ENCODE data around the gene CCDC178. TPM values are rescaled to one million over a fixed set of nuclear protein-coding genes. Genes with fewer than 3 reads are reported as not detected.

Gene CCDC178
- total RNA-seq, 1 donor from 2014 or later, result not detected

DNA sequence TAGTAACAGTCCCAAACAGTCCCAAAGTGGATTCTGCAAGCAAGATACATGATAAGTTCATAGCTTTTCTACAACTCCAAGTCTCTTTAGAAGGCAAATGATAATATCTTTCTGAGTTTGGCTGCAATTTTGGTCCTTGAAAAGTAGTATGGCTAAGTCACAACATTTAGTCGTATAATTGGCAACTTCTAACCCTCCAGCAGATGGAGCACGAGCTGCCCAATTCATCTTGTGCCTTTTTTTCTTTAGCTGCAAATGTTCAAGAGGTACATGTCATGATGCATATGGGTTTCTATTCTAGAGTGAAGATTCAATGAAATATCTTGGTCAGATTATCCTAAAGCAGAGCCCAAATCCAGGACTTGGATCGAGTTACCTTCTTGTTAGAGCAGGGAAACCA, 540.7 kb downstream of the CCDC178 start:
- no peaks in the 10 kb centered on the region for H3K4me1 ChIP-seq (ENCODE audit: control insufficient read depth in 3 of 3, insufficient read depth in 3 of 3, low read length in 3 of 3)
- no peak overlapping the region for H3K9ac ChIP-seq (ENCODE audit: low read depth in 1 of 3, low read length in 3 of 3)
- no peaks in the 10 kb centered on the region for H3K9me3 ChIP-seq (ENCODE audit: control insufficient read depth in 3 of 3, low read length in 3 of 3)
- H3K36me3 ChIP-seq (ENCODE audit: control insufficient read depth in 3 of 3, insufficient read depth in 3 of 3, low read length in 3 of 3), result no peaks in the 10 kb centered on the region
- no peak overlapping the region for H3K4me3 ChIP-seq (ENCODE audit: low read length in 3 of 3)
- H3K27me3 ChIP-seq (ENCODE audit: control insufficient read depth in 3 of 3, insufficient read depth in 3 of 3, low read length in 3 of 3), result no peaks in the 10 kb centered on the region
- no peak overlapping the region for H3K27ac ChIP-seq (ENCODE audit: low read depth, low read length)

DNA sequence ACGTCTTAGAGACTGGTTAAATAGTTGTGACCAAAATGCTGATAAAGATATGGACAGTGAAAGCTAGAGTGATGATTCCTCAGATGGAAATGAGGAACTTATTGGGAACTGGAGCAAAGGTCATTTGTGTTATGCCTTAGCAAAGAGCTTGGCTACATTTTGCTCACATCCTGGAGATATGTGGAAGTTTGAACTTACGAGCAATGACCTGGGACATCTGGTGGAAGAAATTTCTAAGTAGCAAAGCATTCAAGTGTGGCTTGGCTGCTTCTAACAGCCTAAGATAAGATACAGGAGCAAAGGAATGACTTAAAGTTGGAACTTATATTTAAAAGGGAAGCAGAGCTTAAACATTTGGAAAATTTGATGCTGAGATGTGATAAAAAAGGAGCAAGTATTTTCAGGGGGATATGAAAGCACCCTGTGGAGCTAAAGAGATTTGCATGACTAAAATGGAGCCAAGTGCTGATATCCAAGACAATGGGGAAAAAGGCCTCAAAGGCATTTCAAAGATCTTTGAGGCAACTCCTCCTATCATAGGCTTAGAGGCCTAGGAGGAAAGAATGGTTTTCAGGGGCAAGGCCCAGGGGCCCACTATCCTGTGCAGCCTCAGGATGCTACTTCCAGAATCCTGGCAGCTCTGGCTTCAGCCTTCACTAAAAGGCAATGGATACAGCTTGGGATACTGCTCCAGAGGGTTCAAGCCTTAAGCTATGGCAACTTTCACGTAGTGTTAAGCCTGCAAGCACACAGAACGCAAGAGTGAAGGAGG, 543.6 kb downstream of the CCDC178 start:
- no peak overlapping the region for H3K27ac ChIP-seq (ENCODE audit: low read depth, low read length)
- no peaks in the 10 kb centered on the region for H3K9me3 ChIP-seq (ENCODE audit: control insufficient read depth in 3 of 3, low read length in 3 of 3)
- no peaks in the 10 kb centered on the region for H3K27me3 ChIP-seq (ENCODE audit: control insufficient read depth in 3 of 3, insufficient read depth in 3 of 3, low read length in 3 of 3)
- H3K9ac ChIP-seq (ENCODE audit: low read depth in 1 of 3, low read length in 3 of 3), result no peak overlapping the region
- no peaks in the 10 kb centered on the region for H3K36me3 ChIP-seq (ENCODE audit: control insufficient read depth in 3 of 3, insufficient read depth in 3 of 3, low read length in 3 of 3)
- no peak overlapping the region for H3K4me3 ChIP-seq (ENCODE audit: low read length in 3 of 3)
- no peaks in the 10 kb centered on the region for H3K4me1 ChIP-seq (ENCODE audit: control insufficient read depth in 3 of 3, insufficient read depth in 3 of 3, low read length in 3 of 3)

DNA sequence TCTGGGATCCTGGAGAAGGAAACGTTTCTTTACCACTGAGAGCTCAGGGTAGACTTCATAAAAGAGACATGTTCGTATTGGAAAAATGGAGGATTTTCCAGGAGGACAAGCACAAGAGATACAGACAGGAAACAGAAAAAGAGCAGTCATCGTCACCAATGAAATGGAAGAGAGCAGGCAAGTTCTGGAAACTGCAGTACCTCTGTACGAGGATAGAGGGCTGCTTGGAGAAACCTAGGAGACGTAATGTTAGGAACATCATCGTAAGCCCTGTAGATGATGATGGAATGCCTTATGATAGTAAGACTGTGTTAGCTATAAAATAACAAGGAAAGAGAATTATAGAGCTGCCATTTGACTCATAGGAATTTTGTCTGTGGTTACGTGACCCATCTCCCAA, 546.6 kb downstream of the CCDC178 start:
- Histone ChIP-seq H3K4me3 (ENCODE audit: low read length in 3 of 3) (no peak overlapping the region), H3K36me3 (ENCODE audit: control insufficient read depth in 3 of 3, insufficient read depth in 3 of 3, low read length in 3 of 3) (no peaks in the 10 kb centered on the region), H3K4me1 (ENCODE audit: control insufficient read depth in 3 of 3, insufficient read depth in 3 of 3, low read length in 3 of 3) (no peaks in the 10 kb centered on the region), H3K9ac (ENCODE audit: low read depth in 1 of 3, low read length in 3 of 3) (no peak overlapping the region), H3K27me3 (ENCODE audit: control insufficient read depth in 3 of 3, insufficient read depth in 3 of 3, low read length in 3 of 3) (no peaks in the 10 kb centered on the region), H3K27ac (ENCODE audit: low read depth, low read length) (no peak overlapping the region), H3K9me3 (ENCODE audit: control insufficient read depth in 3 of 3, low read length in 3 of 3) (no peaks in the 10 kb centered on the region)

DNA sequence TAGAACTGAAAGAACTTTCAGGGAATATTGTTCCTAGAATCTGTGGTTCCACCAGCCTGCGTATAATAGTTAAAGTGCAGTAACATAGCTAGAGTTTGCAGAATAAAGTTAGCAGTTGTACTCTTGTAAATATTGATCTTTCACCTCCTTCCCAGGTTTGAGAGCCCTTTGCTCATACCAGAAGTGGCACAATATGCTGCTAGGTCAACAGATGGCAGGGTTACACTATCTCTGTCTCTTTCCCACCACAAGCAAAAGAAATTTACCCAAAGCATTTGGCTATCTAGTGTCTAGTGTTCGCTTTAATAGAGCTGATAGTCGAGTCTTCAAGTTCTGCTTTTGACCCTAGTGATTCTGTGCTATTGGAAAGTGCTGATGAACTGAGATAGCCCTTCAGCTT, 548.7 kb downstream of the CCDC178 start:
- no peaks in the 10 kb centered on the region for H3K9me3 ChIP-seq (ENCODE audit: control insufficient read depth in 3 of 3, low read length in 3 of 3)
- no peak overlapping the region for H3K9ac ChIP-seq (ENCODE audit: low read depth in 1 of 3, low read length in 3 of 3)
- H3K4me3 ChIP-seq (ENCODE audit: low read length in 3 of 3), result no peak overlapping the region
- H3K27me3 ChIP-seq (ENCODE audit: control insufficient read depth in 3 of 3, insufficient read depth in 3 of 3, low read length in 3 of 3), result no peaks in the 10 kb centered on the region
- H3K4me1 ChIP-seq (ENCODE audit: control insufficient read depth in 3 of 3, insufficient read depth in 3 of 3, low read length in 3 of 3), result no peaks in the 10 kb centered on the region
- H3K36me3 ChIP-seq (ENCODE audit: control insufficient read depth in 3 of 3, insufficient read depth in 3 of 3, low read length in 3 of 3), result no peaks in the 10 kb centered on the region
- no peak overlapping the region for H3K27ac ChIP-seq (ENCODE audit: low read depth, low read length)

DNA sequence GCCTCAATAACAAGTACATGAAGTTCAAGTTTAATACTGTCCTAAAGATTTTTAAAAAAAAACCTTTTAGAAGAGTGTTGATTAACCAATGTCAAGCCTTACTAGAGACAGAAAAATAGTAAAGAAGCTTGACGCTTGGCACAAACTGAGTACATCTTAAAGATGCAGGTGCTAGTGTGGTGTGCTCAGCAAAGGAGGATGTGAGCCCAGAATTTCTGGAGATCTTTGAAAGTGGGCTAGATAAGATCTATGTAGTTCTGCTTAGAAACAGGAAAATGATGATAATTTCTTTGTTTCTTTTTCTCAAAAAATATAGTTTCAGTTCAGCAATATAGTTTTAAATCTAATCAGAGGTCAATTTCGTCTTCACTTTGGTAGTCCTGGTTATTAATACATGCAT, 549.4 kb downstream of the CCDC178 start:
- H3K4me1 ChIP-seq (ENCODE audit: control insufficient read depth in 3 of 3, insufficient read depth in 3 of 3, low read length in 3 of 3), result no peaks in the 10 kb centered on the region
- no peak overlapping the region for H3K4me3 ChIP-seq (ENCODE audit: low read length in 3 of 3)
- H3K9ac ChIP-seq (ENCODE audit: low read depth in 1 of 3, low read length in 3 of 3), result no peak overlapping the region
- H3K27ac ChIP-seq (ENCODE audit: low read depth, low read length), result no peak overlapping the region
- H3K36me3 ChIP-seq (ENCODE audit: control insufficient read depth in 3 of 3, insufficient read depth in 3 of 3, low read length in 3 of 3), result no peaks in the 10 kb centered on the region
- no peaks in the 10 kb centered on the region for H3K9me3 ChIP-seq (ENCODE audit: control insufficient read depth in 3 of 3, low read length in 3 of 3)
- no peaks in the 10 kb centered on the region for H3K27me3 ChIP-seq (ENCODE audit: control insufficient read depth in 3 of 3, insufficient read depth in 3 of 3, low read length in 3 of 3)

DNA sequence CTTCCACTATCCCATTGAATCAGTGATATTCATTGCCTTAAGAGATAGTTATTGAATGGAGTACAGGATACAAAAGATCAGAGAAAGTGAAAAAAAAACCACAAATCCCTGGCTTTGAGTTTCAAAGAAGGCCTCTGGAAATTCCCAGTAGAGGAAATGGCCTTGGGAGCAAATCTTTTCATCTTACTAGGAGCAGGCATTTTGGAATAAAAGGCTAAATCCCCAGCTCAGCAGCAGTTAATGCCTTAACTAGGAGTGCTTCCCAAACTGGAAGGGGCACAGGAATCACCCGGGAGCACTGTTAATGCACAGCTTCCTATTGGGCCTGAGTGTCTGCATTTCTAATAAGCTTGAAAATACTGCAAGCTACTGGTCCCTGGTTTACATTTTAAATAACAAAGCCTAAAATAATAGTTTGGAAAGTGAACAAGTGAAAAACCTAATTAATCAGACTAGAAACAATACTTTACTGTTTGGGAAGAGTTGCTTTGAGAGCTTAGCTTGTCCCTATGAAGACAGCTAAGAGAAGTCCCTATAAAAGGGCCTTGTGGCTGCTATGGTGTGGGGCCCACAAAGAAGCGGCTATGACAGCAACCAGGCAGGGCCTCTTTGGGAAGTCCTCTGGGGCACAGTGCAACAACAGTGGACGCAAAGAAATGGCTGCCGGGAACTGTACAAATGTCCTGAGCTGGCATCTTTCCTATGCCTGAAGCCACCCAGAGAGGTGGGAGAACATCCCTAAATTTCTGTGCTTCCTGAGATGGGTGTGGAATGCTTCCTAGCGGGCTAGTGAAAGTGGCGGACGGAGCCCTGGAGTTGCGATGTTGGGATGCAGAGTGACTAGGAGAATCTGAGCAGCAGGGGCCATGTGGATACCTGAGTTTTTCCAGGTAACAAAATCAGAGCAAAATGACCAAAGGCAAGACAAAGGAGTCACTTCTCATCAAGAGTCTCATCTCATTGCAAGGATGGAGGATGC, 550.6 kb downstream of the CCDC178 start:
- no peak overlapping the region for H3K9ac ChIP-seq (ENCODE audit: low read depth in 1 of 3, low read length in 3 of 3)
- H3K27ac ChIP-seq (ENCODE audit: low read depth, low read length), result no peak overlapping the region
- no peaks in the 10 kb centered on the region for H3K4me1 ChIP-seq (ENCODE audit: control insufficient read depth in 3 of 3, insufficient read depth in 3 of 3, low read length in 3 of 3)
- no peaks in the 10 kb centered on the region for H3K36me3 ChIP-seq (ENCODE audit: control insufficient read depth in 3 of 3, insufficient read depth in 3 of 3, low read length in 3 of 3)
- no peaks in the 10 kb centered on the region for H3K9me3 ChIP-seq (ENCODE audit: control insufficient read depth in 3 of 3, low read length in 3 of 3)
- H3K27me3 ChIP-seq (ENCODE audit: control insufficient read depth in 3 of 3, insufficient read depth in 3 of 3, low read length in 3 of 3), result no peaks in the 10 kb centered on the region
- no peak overlapping the region for H3K4me3 ChIP-seq (ENCODE audit: low read length in 3 of 3)

DNA sequence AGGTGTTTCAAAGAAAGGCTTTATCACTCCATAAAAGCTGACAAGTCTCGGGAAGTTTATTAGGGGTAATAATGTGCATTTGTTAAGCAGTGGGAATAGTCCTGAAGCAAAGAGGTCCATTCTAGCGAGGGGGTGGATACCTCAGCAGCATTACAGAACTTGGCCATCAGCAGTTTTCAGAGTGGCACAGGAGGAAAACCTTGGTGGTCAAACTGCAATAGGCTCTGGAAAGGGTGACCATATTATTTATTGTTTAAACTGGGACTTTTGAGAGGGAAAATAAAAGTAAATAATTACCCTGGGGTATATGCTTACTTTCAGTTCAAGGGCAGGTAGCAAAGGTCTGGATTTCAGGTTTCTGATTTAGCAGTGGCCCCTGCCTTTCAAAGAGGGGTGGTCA, 552.2 kb downstream of the CCDC178 start:
- Histone ChIP-seq H3K9me3 (ENCODE audit: control insufficient read depth in 3 of 3, low read length in 3 of 3) (no peaks in the 10 kb centered on the region), H3K27ac (ENCODE audit: low read depth, low read length) (no peak overlapping the region), H3K9ac (ENCODE audit: low read depth in 1 of 3, low read length in 3 of 3) (no peak overlapping the region), H3K4me3 (ENCODE audit: low read length in 3 of 3) (no peak overlapping the region), H3K36me3 (ENCODE audit: control insufficient read depth in 3 of 3, insufficient read depth in 3 of 3, low read length in 3 of 3) (no peaks in the 10 kb centered on the region), H3K4me1 (ENCODE audit: control insufficient read depth in 3 of 3, insufficient read depth in 3 of 3, low read length in 3 of 3) (no peaks in the 10 kb centered on the region), H3K27me3 (ENCODE audit: control insufficient read depth in 3 of 3, insufficient read depth in 3 of 3, low read length in 3 of 3) (no peaks in the 10 kb centered on the region)

Other genes starting within 250 kb of the CCDC178 start
- gene ASXL3, start 137.5 kb upstream of the CCDC178 start, total RNA-seq, result 7.3 TPM